Lower leg skin (tissue), 3 donors: ENCODE results near the gene MARCHF6.

ENCODE experiments used
- POLR2A ChIP-seq, 2 donors: fragments of 450-650 bp; IDR thresholded peaks; one replicate each; pipeline ENCODE4 v1.6.1; 2016 to 2017; ENCODE audit warnings: antibody characterized with exemption in 2 of 2, mild to moderate bottlenecking in 1 of 2, moderate library complexity in 1 of 2
- TF ChIP-seq, protein P1 (sequence below), 3 donors: fragments of 450-650 bp; IDR thresholded peaks; one replicate each; pipeline ENCODE4 v1.5.1; 2016; ENCODE audit warnings: antibody characterized with exemption in 3 of 3, mild to moderate bottlenecking in 3 of 3, moderate library complexity in 2 of 3

DNA sequence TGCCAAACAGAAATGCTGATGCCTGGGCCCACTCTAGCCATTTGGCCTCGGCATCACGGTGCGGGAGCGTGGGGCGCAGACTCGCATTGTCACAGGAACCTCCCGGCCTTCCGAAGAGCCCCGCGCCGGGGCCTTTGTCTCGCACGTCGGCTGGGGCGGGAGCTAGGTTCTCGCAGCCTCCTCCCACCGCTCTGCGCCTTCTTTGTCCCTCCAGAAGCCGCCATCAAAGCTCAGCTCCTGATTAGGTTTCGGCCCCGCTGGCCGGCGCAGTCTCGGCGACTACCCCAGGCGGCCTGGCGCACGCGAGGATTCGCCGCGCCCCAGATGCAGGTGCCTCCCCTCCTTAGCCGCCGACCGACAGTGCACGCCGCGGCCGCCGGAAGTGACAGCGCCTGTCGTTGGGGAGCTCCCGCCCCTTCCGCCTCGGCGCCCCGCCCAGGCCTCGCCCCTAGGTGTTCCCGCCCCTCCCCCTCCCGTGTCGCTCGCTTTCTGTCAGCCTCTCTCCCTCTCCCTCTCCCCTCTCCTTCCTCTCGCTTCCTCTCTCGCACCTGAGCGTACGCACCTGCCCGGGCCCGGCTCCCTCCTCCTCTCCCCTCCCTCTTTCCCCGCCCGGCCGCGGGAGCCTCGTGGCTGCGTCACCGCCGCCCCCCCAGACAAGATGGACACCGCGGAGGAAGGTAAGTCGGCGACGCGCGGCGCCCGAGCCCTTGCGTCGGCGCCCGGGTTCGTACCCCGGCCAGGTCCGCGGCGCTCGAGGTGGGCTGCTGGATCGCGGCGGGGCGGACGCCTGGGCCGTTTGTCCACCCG lies at the start of gene MARCHF6:
- TF ChIP-seq, protein P1, sequence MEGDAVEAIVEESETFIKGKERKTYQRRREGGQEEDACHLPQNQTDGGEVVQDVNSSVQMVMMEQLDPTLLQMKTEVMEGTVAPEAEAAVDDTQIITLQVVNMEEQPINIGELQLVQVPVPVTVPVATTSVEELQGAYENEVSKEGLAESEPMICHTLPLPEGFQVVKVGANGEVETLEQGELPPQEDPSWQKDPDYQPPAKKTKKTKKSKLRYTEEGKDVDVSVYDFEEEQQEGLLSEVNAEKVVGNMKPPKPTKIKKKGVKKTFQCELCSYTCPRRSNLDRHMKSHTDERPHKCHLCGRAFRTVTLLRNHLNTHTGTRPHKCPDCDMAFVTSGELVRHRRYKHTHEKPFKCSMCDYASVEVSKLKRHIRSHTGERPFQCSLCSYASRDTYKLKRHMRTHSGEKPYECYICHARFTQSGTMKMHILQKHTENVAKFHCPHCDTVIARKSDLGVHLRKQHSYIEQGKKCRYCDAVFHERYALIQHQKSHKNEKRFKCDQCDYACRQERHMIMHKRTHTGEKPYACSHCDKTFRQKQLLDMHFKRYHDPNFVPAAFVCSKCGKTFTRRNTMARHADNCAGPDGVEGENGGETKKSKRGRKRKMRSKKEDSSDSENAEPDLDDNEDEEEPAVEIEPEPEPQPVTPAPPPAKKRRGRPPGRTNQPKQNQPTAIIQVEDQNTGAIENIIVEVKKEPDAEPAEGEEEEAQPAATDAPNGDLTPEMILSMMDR (IDR thresholded peaks at IDR 0.05): no peak
- TF ChIP-seq POLR2A (IDR thresholded peaks at IDR 0.05): peak in 1 of 2 donors; percentile 20
